Measurements from ENCODE around the gene TSPY2. TPM values are rescaled to one million over a fixed set of nuclear protein-coding genes. Genes with fewer than 3 reads are reported as not detected.
"Not testable (repeated sequence)": the region's sequence is repeated elsewhere in the genome, so short reads cannot be mapped to it uniquely, and the experiment has no call there.

The TSPY2 gene
- not detected in 2 replicates for total RNA-seq (ENCODE audit: low replicate concordance)

GRCh38 chrY:6245923-6246322 lies at the start of gene TSPY2:
Gene TSPY2 (plus strand): TSS chrY:6246223. CDS start chrY:6246269, 46 bp downstream.
- DNase-seq (ENCODE audit: low read depth); H3K4me3 ChIP-seq (ENCODE audit: low read depth, low read length): not testable (repeated sequence)

GRCh38 chrY:6209565-6209964 lies 36.5 kb upstream of the TSPY2 start:
- DNase-seq (ENCODE audit: low read depth); H3K4me3 ChIP-seq (ENCODE audit: low read depth, low read length): not testable (repeated sequence)

- not testable (repeated sequence) for H3K4me3 ChIP-seq (ENCODE audit: low read depth, low read length)
Measured at GRCh38 chrY:6217045-6217444, 29.0 kb upstream of the TSPY2 start.

GRCh38 chrY:6269839-6270238 lies 23.8 kb downstream of the TSPY2 start:
- not testable (repeated sequence) for H3K4me3 ChIP-seq (ENCODE audit: low read depth, low read length); DNase-seq (ENCODE audit: low read depth)

More at GRCh38 chrY:6217045-6217444, 29.0 kb upstream of the TSPY2 start:
- not testable (repeated sequence) for DNase-seq (ENCODE audit: low read depth)

Measured in fibroblast of the aortic adventitia (primary cell).